ENCODE results near the gene HS3ST3B1. TPM values are rescaled to one million over a fixed set of nuclear protein-coding genes. Genes with fewer than 3 reads are reported as not detected.

Gene HS3ST3B1
- total RNA-seq, result under 1 TPM; 0.62 to 0.97 TPM
- long read RNA-seq, donor 1, result 0 reads
- long read RNA-seq, donor 2, result 0 reads

DNA sequence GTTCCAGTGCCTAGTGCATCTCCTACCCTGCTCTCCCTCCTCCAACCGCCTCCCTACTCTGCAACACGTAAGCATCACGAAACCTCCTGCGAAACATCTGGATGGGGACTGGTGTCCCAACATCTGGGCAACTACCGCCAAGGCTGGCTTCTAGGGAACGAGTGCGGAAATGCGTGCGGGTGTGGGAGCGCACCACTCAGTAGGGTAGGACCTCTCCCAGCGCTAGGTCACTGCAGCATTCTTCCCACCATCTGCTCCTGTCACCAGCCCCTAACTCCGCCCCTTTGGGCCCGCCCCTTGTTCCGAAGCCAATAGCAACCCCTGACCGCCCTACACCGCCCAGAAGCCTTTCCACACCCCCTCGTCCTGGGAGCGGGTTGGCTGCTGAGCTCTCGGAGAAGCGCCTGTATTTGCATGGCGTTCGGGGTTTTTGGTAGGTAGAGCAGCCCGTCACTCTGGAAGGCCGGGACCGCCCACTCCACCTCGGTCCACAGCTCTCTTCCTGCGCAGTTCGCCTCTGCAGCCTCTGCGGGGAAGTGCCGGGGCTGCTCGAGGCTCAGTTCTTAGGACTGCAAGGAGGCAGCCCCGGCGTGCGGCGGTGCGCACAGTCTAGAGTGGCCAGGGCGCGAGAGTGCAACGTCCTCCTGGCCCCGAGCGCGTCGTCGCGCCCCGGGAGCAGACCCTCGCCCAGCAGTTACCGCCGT, at the start of gene HS3ST3B1:
Gene HS3ST3B1 (plus strand): TSS at position 507 of the 704 bp plus-strand sequence. CDS start 438 bp downstream, outside the sequence.
- DNase-seq (ENCODE audit: low spot score), result peak; percentile 98
- intact Hi-C loops (cut with DNase I), result loop anchor here in 1 of 2 donors (5.0 kb wide), 1 partner anchor 703 kb away; no protein-coding TSS in a partner anchor

DNA sequence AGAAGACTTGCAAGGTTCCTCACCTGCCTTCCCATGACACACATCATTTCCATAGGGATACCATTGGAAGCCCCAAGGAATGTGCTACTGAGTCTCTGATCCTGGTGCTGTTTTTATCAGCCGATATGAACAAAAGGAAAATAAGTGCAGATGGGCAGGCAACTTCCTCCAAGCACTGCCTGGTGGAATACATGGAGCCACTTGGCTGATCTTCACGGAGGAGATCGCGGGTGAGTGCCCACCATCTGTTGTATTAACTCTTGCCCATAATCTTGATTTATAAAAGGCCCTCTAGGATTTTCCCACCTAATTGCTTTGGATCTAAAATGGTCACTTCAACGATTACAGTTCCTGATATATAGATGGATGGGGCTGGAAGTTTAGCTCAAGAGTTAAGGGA, 39.5 kb upstream of the HS3ST3B1 start:
- DNase-seq (ENCODE audit: low spot score), result no peak
- intact Hi-C loops (cut with DNase I), result no loop called here

DNA sequence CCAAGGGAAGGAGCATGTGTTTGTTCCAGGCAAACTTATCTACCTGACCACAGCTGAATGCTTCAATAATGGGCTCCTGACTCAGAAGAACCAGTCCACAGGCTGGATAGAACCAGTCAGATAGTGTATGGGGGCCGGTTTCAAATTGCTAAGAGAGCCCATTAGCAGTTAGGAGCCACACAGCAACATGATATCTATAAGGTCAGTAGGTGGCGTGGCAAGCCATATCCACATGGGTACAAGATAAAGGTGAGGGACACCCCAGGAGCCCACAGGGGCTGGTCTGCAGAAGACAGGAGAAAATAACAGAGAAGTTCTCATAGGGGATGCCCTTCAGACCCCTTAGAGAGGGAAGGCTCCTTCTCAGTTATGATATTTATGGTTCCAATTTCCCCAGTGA, 32.6 kb upstream of the HS3ST3B1 start:
- no peak for DNase-seq (ENCODE audit: low spot score)
- intact Hi-C loops (cut with DNase I), result no loop called here

DNA sequence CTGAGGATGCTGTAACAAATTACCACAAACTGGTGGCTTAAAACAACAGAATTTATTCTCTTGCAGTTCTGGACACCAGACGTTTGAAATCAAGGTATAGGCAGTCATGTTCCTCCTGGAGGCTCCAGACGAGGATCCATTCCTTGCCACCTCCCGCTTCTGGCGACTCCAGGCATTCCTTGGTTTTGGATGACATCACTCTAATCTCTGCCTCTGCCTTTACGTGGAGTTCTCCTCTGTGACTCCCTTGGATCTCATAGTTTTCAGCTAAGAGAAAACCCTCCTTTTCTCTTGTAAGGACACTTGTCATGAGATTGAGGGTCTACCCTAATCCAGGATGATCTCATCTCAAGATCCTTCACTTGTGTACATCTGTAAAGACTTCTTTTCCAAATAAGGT, 31.4 kb upstream of the HS3ST3B1 start:
- no peak for DNase-seq (ENCODE audit: low spot score)

DNA sequence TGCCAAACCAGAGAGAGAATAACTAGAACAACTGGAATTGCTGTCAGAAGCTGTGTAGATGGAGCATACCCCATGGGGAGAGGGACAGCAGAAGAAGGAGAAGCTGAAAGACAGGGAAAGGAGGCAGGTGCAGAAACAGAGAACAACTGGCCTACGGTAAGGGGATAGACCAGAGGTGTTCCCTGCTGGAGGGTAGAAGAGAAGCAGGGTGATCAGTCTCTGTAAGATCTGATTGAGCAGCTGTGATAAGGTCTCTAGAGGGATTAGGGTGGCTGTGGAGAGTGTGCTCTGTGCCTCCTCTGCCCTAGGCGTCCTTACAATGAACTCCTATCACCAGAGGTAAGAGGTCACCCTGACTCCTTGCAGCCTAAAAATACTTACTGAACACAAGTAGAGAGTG, 30.4 kb upstream of the HS3ST3B1 start:
- intact Hi-C loops (cut with DNase I), result loop anchor here in 1 of 2 donors (10.0 kb wide), 1 partner anchor 64 kb away; no protein-coding TSS in a partner anchor
- DNase-seq (ENCODE audit: low spot score), result no peak

More for the DNA sequence above, 31.4 kb upstream of the HS3ST3B1 start:
- intact Hi-C loops (cut with DNase I), result no loop called here

DNA sequence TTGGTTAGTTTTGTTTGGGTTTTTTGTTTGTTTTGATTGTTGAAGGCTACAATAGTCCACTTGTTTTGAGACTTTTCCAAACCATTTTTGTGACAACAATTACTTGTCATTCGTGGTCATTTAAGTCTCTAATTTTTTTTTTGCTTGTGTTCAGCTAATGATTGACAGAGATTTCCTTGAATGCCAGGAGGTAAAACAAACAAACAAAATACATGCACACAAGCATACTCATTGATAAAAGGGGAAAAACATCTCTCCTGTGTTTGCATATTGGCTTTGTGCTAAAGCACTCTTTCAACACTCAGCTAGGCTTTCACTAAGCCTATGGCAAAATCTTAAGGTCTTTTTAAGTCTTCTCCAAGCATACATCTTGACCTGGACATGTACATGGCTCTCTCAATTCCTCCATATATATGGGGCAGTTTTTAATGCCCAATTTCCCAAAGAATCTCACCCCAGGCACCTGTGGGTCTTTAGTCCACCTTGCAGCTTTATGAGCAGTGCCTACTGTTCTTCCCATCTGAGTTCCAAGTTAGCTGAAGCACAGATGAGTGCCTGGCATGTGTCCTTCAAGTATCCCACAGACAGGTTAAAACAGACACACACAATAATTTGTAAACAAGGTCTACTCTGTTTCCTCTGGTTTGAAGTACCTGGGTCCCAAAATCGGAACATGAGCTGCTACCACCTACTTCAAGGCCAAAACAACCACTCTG, 24.2 kb upstream of the HS3ST3B1 start:
- DNase-seq (ENCODE audit: low spot score), result no peak

DNA sequence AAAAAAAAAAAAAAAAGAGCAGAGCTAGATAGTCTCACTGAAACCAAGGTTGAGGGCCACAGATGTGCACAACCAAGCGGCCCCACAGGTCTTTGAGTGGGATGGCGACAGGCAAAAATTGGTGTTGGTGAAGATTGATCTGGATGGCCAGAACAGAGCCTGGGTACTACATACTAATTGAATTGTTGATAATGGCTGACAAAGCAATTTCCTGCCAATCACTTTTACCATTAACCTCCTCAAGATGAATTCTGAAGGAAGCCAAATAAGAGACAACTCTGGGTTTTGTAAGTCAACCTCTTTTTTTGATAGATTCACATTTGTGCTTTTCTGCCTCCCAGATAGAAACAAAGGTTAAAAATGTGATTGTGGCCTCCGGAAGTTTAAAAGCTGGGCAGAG, 19.4 kb upstream of the HS3ST3B1 start:
- no peak for DNase-seq (ENCODE audit: low spot score)
- intact Hi-C loops (cut with DNase I), result no loop called here

More for the DNA sequence above, 24.2 kb upstream of the HS3ST3B1 start:
- intact Hi-C loops (cut with DNase I), result loop anchor here in 1 of 2 donors (10.0 kb wide), 1 partner anchor 58 kb away; no protein-coding TSS in a partner anchor

DNA sequence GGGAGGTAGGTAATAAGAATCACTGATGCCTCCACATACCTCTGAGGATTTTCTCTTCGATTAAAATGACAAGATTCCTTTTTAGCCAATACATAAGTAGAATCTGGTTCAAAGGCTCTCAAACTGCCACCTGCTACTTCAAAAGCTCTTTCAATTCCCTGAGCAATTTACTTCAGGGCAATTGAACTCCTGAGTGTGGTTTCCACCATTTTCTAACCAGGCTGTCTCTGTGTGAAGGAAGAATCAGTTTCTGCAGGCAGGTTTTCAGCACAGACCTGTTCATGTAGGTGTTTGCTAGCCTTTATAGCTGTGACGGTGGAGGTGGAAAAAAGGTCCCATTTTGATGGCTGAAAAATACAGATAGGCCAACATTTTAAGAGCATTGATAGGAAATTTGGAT, 18.2 kb upstream of the HS3ST3B1 start:
- intact Hi-C loops (cut with DNase I), result no loop called here
- DNase-seq (ENCODE audit: low spot score), result no peak

DNA sequence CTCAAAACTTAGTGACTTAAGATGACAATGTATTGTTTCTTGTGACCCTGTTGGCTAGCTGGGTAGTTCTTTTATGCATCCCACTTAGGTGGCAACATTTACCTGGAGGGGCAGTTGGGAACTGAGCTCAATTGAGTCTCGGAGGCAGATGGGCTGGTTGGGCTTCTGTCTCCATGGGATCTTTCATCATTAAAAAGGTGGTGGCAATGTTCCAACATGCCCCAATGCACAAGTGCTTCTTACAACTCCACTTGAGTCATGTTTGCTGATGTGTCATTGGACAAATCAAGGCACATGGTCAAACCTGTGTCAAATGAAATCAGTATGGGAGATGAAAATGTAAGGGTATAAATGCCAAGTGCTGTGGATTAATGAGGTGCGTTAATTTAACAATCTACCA, 11.7 kb upstream of the HS3ST3B1 start:
- intact Hi-C loops (cut with DNase I), result no loop called here
- no peak for DNase-seq (ENCODE audit: low spot score)

DNA sequence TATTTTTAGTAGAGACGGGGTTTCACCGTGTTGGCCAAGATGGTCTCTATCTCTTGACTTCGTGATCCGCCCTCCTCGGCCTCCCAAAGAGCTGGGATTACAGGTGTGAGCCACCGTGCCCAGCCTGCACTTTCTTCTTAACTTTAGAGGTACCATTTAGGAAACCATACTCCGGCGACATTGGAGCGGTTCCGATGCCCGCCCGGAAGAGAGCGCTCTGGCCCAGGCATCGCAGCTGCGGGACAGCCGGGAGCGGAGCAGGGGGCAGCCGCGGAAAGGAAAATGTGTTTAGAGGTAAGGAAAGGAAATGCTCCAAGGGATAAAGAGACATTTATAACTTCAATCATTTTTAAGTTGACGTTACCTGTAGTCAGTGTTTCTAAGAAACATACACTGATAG, 6.0 kb upstream of the HS3ST3B1 start:
- intact Hi-C loops (cut with DNase I), result loop anchor here in 1 of 2 donors (10.0 kb wide), 1 partner anchor 700 kb away; no protein-coding TSS in a partner anchor
- no peak for DNase-seq (ENCODE audit: low spot score)

DNA sequence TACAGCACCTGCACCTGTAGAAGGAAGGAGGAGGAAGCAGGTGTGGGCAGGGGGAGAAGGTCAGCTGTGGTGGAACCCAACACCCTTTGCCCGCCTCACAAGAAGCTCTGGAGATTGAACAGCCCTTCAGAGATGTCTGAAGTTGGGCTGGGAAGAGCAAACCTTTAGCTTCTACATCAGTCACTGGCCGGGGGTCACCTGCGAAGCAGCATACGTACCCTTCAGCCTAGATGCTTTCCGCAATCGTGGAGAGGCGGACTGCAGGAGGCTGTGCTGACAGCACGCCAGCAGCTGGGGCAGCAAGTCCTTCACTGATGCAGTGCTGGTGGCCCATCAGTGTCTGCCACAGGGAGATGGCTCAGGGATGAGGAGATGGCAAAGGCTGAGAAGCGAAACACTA, 5.2 kb upstream of the HS3ST3B1 start:
- intact Hi-C loops (cut with DNase I), result loop anchor here in 1 of 2 donors (10.0 kb wide), 1 partner anchor 701 kb away; no protein-coding TSS in a partner anchor

DNA sequence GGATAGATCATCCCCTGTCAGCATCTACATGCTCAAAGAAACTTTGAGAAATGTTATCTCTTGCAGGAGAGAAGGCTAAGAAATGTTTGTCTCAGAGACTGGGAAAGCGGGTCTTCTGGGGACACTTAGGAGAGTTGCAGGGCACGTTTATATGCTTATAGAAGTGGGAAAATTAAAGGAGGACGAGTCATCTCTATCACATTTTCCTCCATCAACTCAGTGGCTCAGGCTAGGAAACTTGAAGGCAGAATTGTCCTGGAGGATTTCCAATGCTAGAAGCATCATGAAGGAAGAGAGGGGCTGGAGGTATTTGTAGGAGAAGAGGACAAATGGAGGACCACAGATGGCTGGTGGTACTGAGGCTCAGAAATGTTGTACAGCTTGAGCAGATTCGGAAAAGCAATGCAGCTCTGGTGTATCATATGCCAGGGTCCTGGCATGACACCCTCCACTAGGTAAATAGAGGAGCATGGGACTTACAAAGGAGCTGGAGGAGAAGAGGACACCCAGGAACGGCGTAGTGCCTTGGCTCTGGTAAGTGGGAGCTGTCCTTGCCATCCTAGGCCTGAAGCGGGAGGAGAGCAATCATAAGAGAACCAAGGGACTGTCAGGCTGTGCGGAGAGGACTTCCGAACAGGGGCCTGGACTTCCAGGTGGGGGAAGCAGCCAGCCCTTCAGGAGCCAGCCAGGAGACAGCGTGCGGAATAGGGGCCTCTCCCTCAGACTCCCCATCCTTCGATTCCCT, 4.5 kb upstream of the HS3ST3B1 start:
- DNase-seq (ENCODE audit: low spot score), result no peak
- intact Hi-C loops (cut with DNase I), result loop anchor here in 1 of 2 donors (10.0 kb wide), 1 partner anchor 702 kb away; no protein-coding TSS in a partner anchor

More for the DNA sequence above, 5.2 kb upstream of the HS3ST3B1 start:
- DNase-seq (ENCODE audit: low spot score), result no peak

DNA sequence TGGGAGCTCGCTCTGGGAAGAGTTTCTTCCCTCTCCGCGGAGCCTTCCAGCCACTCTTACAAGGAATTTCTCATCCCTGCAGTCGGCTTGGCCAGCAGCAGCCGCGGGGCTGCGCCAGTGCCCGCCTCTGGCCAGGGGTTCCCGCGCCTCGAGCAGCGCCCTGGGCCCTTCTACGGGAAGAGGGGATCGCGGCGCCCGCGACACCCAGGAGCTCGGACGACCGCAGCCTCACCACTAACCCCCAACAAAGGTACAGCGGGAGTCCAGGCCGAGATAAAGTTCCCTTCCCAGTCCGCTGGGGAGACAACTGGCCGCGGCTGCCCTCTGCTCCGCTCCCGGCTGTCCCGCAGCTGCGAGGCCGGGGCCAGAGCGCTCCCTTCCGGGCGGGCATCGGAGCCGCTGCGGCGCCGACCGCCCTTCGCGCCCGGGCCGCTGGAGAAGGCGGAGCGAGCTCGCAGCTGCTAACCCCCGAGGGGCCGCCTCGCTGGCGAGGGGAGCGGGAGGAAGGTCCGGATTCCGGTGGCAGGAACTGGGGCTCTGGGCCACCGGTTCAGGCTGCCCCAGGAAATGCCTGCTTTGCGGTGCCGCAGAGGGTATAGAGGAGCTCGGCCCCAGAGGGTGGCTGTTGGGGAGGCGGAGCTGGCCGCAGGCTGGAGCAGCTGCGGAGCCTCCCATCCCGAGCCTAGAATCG, 3.6 kb upstream of the HS3ST3B1 start:
- intact Hi-C loops (cut with DNase I), result loop anchor here in 1 of 2 donors (10.0 kb wide), 1 partner anchor 703 kb away; no protein-coding TSS in a partner anchor
- no peak for DNase-seq (ENCODE audit: low spot score)

DNA sequence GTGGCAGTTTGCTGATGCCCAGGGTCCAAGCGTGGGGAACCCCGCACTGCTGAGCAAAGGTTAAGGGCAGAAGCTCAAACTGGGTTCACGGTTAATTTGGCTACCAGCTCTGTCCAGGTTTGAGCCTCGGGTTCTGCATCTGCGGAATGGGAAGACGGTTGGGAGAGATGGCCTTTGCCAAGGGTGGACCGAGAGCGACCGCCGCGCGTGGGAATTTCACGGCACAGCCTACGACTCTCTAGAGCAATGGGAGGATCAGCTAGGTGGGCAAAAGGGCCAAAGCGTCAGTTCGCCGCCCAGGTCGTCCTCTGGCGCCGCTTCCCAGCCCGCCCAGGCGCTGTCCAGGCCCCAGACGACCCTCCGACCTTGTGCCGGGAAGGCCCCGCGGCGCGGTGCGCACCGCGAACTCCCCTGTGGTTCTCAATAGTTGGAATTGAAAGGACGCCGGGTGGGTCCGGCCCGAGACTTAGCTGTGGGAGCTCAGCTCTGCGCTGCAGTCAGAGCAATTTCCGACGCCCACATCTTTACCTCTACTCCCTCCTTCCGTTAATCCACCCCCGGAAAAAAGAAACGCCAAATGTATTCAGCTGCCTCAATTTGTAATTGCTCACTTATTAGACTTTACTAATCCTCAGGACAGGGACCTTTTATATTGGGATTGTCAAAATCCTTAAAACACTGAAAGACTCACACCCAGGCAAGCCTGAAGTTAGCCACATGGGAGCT, 2.5 kb upstream of the HS3ST3B1 start:
- no peak for DNase-seq (ENCODE audit: low spot score)
- intact Hi-C loops (cut with DNase I), result loop anchor here in 1 of 2 donors (10.0 kb wide), 1 partner anchor 704 kb away; no protein-coding TSS in a partner anchor

DNA sequence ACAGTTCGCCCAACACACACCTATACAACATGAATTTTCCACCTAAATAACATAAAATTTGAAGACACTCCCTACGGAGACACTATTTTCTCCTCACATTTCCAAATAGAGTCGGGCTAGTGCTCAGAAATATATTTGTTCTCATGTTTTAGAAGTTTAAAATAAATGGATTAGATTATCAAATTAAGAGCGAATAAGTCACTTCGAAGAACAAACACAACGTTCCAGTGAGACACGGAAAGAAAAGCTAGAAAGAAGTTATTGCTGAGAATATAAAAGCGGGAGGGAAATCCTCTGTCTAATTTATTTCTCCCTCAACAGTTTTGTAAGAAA, 2.0 kb upstream of the HS3ST3B1 start:
- DNase-seq (ENCODE audit: low spot score), result no peak
- intact Hi-C loops (cut with DNase I), result loop anchor here in 1 of 2 donors (10.0 kb wide), 1 partner anchor 704 kb away; no protein-coding TSS in a partner anchor

DNA sequence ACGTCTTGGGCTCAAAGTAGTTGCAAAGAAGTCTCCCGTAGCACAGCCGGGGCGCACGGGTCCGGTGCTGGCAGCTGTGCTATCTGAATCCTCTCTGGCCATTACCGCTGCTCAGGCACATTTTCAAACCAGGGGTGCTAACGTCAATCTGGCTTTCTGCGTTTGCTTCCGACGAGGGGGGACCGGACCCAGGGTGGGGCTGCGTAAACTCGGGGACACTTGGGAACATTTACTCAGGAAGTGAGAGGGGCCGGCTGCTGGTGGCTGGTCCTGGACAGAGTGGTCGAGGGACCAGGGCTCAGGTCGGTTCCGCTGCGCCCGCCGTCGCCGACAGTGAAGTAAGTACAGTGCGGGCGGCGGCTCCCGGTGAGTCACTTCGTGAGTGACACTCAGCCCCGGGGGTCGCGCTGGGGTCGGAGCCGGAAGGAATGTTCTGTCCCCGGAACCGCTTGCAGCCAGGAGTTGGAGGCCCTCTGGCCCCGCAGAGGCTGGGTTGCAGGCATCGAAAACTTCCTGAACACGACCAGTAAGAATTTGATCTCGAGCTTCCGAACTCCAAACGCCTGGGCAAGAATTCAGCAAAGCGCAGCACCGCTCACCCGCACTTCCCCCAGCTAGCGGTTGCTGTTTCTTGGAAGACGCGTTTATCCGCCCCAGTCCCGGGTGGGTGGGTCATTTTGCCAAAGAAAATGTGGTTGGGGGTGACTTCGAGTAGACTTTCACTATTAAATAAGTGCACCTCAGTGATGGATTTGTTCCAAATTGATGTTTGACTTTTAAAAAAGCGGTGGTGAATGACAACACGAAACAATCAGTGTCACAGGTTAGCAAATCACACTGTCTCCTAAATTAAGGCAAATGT, 1.4 kb upstream of the HS3ST3B1 start:
- intact Hi-C loops (cut with DNase I), result loop anchor here (5.0 to 10.0 kb wide), 2 partner anchors 702 to 705 kb away; no protein-coding TSS in a partner anchor
- DNase-seq (ENCODE audit: low spot score), result peak; percentile 87

Data from posterior vena cava (tissue), 2 donors.